GM23338 (cell line): ENCODE results near the gene NSMCE1.

Source experiments
- EZH2 ChIP-seq: fragments of 200-600 bp; sonication (generic); IDR thresholded peaks from one replicate; pipeline ENCODE4 v1.8.0; 2017; ENCODE audit warnings: antibody characterized with exemption, mild to moderate bottlenecking, low read depth; ENCODE audit not compliant: unreplicated experiment
- POLR2AphosphoS5 ChIP-seq: IDR thresholded peaks from 2 replicates; pipeline ENCODE4 v1.6.1; 2016; ENCODE audit warnings: antibody characterized with exemption, low read depth

DNA sequence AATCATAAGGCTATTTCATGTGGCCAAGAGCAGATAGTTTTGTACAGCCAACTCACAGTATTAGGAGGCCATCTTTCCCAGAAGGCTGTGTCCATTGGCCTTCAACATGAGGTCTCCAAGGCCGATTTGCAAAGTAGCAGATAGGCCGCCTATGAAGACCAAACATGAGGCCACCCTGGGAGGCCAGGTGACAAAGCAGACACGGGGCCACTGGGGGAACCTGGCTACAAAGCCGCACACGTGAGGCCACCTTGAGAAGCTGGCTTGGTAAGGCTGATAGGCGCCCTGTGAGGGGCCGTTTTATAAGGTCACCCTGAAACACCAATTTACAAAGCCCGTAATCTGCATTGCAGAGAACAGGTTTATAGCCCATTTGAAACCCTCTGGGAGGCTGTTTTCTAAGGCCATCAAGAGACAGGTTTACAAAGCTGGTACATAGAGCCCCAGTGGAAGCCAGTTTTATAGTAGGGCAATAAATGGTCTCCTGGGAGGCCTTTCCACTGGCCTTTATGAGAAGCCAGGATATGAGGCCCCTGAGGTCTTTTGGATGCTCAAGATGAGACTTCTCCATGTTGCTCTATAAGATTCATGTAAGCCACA lies 60.4 kb downstream of the NSMCE1 start:
- TF ChIP-seq POLR2AphosphoS5 (no peak), EZH2 (no peak)
